ENCODE data around the gene HOOK2.

- no peak for TF ChIP-seq EZH2 (IDR thresholded peaks at IDR 0.05; ENCODE audit: low read depth, low read length, severe bottlenecking)
- no peak for TF ChIP-seq GABPA (IDR thresholded peaks at IDR 0.05; ENCODE audit: borderline replicate concordance, insufficient read depth, low read length)
- no peak for TF ChIP-seq CTCF (IDR thresholded peaks at IDR 0.05; ENCODE audit: control extremely low read depth in 1 of 3, insufficient read depth in 1 of 3, low read depth in 1 of 3, low read length in 3 of 3)
- no peak for TF ChIP-seq ATF2 (IDR thresholded peaks at IDR 0.05; ENCODE audit: low read length)
- TF ChIP-seq FOSL1 (IDR thresholded peaks at IDR 0.05; ENCODE audit: insufficient read depth, low read depth, low read length), result no peak
- TF ChIP-seq EP300 (IDR thresholded peaks at IDR 0.05; ENCODE audit: borderline replicate concordance in 1 of 2, low read depth in 2 of 2, low read length in 2 of 2), result no peak
- TF ChIP-seq JUND (IDR thresholded peaks at IDR 0.05; ENCODE audit: low read length), result no peak
- TF ChIP-seq YY1 (IDR thresholded peaks at IDR 0.05; ENCODE audit: low read depth, low read length), result no peak
These were observed 52.6 kb downstream of the HOOK2 start for GRCh38 chr19:12722566-12723380.
